Liver (tissue), 3 donors: Measurements from ENCODE around the gene MELK.

Source experiments
- EGR1 ChIP-seq, 2 donors: IDR thresholded peaks; 2 replicates each; pipeline ENCODE4 v1.6.1; 2016 to 2018; ENCODE audit warnings: antibody characterized with exemption in 2 of 2, low read depth in 2 of 2
- FOXA2 ChIP-seq: IDR thresholded peaks from 2 replicates; pipeline ENCODE4 v1.6.1; 2016; ENCODE audit warnings: antibody characterized with exemption
- GABPA ChIP-seq, 2 donors: IDR thresholded peaks in 1 of 2; conservative IDR thresholded peaks in 1 of 2; 2 replicates each; pipeline ENCODE4 v1.6.1; 2016; ENCODE audit warnings: antibody characterized with exemption in 2 of 2, mild to moderate bottlenecking in 1 of 2, moderate library complexity in 1 of 2
- JUND ChIP-seq, 2 donors: IDR thresholded peaks; 2 replicates each; pipeline ENCODE4 v1.6.1; 2016; ENCODE audit warnings: antibody characterized with exemption in 2 of 2
- RAD21 ChIP-seq, 2 donors: IDR thresholded peaks; 2 replicates each; pipeline ENCODE4 v1.6.1; 2016; ENCODE audit warnings: antibody characterized with exemption in 2 of 2, mild to moderate bottlenecking in 2 of 2
- TAF1 ChIP-seq: conservative IDR thresholded peaks from 2 replicates; pipeline ENCODE4 v1.6.1; 2016; ENCODE audit warnings: antibody characterized with exemption, mild to moderate bottlenecking
- YY1 ChIP-seq: IDR thresholded peaks from 2 replicates; pipeline ENCODE4 v1.6.1; 2016; ENCODE audit warnings: antibody characterized with exemption, mild to moderate bottlenecking
- TF ChIP-seq, protein P1 (sequence below): fragments of 150-350 bp; IDR thresholded peaks from 2 replicates; pipeline ENCODE4 v1.5.1; 2017; ENCODE audit warnings: improper control_type of control experiment, low read depth, low read length; ENCODE audit not compliant: missing input control
- TF ChIP-seq, protein P2 (sequence below): IDR thresholded peaks from 2 replicates; pipeline ENCODE4 v1.6.1; 2016; ENCODE audit warnings: antibody characterized with exemption
- TF ChIP-seq, protein P3 (sequence below): IDR thresholded peaks from 2 replicates; pipeline ENCODE4 v1.6.1; 2016; ENCODE audit warnings: antibody characterized with exemption, mild to moderate bottlenecking
- TF ChIP-seq, protein P4 (sequence below): IDR thresholded peaks from 2 replicates; pipeline ENCODE4 v1.6.1; 2016; ENCODE audit warnings: antibody characterized with exemption
- donor health status: healthy.
- donor health status: healthy.

DNA sequence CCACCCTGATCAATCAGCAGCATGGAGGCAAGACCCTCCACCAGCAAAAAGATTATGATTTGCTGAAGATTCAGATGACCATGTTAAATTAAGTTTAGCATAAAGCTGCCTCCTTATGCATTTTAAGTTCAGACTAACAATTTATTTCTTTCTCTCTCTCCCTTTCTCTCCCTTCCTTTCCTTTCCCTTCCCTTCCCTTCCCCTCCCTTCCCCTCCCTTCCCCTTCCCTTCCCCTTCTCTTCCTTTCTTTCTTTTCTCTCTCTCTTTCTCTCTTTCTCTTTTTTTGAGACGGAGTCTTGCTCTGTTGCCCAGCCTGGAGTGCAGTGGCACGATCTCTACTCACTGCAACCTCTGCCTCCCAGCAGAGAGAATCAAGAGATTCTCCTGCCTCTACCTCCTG lies 1.4 kb upstream of the MELK start:
- TF ChIP-seq, protein P1, sequence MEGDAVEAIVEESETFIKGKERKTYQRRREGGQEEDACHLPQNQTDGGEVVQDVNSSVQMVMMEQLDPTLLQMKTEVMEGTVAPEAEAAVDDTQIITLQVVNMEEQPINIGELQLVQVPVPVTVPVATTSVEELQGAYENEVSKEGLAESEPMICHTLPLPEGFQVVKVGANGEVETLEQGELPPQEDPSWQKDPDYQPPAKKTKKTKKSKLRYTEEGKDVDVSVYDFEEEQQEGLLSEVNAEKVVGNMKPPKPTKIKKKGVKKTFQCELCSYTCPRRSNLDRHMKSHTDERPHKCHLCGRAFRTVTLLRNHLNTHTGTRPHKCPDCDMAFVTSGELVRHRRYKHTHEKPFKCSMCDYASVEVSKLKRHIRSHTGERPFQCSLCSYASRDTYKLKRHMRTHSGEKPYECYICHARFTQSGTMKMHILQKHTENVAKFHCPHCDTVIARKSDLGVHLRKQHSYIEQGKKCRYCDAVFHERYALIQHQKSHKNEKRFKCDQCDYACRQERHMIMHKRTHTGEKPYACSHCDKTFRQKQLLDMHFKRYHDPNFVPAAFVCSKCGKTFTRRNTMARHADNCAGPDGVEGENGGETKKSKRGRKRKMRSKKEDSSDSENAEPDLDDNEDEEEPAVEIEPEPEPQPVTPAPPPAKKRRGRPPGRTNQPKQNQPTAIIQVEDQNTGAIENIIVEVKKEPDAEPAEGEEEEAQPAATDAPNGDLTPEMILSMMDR, result no peak
- TF ChIP-seq, protein P2, sequence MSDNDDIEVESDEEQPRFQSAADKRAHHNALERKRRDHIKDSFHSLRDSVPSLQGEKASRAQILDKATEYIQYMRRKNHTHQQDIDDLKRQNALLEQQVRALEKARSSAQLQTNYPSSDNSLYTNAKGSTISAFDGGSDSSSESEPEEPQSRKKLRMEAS, result no peak
- TF ChIP-seq, protein P3, sequence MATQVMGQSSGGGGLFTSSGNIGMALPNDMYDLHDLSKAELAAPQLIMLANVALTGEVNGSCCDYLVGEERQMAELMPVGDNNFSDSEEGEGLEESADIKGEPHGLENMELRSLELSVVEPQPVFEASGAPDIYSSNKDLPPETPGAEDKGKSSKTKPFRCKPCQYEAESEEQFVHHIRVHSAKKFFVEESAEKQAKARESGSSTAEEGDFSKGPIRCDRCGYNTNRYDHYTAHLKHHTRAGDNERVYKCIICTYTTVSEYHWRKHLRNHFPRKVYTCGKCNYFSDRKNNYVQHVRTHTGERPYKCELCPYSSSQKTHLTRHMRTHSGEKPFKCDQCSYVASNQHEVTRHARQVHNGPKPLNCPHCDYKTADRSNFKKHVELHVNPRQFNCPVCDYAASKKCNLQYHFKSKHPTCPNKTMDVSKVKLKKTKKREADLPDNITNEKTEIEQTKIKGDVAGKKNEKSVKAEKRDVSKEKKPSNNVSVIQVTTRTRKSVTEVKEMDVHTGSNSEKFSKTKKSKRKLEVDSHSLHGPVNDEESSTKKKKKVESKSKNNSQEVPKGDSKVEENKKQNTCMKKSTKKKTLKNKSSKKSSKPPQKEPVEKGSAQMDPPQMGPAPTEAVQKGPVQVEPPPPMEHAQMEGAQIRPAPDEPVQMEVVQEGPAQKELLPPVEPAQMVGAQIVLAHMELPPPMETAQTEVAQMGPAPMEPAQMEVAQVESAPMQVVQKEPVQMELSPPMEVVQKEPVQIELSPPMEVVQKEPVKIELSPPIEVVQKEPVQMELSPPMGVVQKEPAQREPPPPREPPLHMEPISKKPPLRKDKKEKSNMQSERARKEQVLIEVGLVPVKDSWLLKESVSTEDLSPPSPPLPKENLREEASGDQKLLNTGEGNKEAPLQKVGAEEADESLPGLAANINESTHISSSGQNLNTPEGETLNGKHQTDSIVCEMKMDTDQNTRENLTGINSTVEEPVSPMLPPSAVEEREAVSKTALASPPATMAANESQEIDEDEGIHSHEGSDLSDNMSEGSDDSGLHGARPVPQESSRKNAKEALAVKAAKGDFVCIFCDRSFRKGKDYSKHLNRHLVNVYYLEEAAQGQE, result no peak
- TF ChIP-seq TAF1, result no peak
- TF ChIP-seq EGR1 (IDR thresholded peaks at IDR 0.05; ENCODE audit: low read depth in 2 of 2), result no peak
- no peak for TF ChIP-seq JUND (IDR thresholded peaks at IDR 0.05)
- TF ChIP-seq GABPA (IDR thresholded peaks at IDR 0.05 in 1 of 2, conservative IDR thresholded peaks at IDR 0.05 in 1 of 2), result no peak
- no peak for TF ChIP-seq FOXA2
- no peak for TF ChIP-seq RAD21 (IDR thresholded peaks at IDR 0.05)
- no peak for TF ChIP-seq YY1
- TF ChIP-seq, protein P4, sequence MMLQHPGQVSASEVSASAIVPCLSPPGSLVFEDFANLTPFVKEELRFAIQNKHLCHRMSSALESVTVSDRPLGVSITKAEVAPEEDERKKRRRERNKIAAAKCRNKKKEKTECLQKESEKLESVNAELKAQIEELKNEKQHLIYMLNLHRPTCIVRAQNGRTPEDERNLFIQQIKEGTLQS, result no peak
